Panc1 (cell line): ENCODE data around the gene BOLA1. TPM values are rescaled to one million over a fixed set of nuclear protein-coding genes. Genes with fewer than 3 reads are reported as not detected.

Experiments used
- ATAC-seq: fragments of 200-7000 bp; cut with Tn5 transposase; 2 replicates; pipeline ENCODE4 v1.9.1; 2020; ENCODE audit warnings: mild to moderate bottlenecking, moderate library complexity
- BruUV-seq: library from RNA; stranded (reverse); fragments of 400-500 nt; replicated peaks from 2 replicates; lab custom pipeline; 2021; lab: Mats Ljungman, UMichigan
- CTCF ChIA-PET: fragments of 300-600 bp; sonication (Branson Sonifier 250); formaldehyde crosslinking; loops from one replicate; lab custom pipeline; 2022; ENCODE audit warnings: antibody characterized with exemption; lab: Charles Lee
- POLR2A ChIA-PET: fragments of 300-600 bp; sonication (Branson Sonifier 250); formaldehyde crosslinking; loops from one replicate; lab custom pipeline; 2022; ENCODE audit warnings: antibody characterized with exemption; lab: Charles Lee
- DNase-seq: peaks from one replicate; pipeline ENCODE4 v3.0.0-alpha.2; 2010; ENCODE audit warnings: low read depth, low spot score
- H3K27ac ChIP-seq: 2 replicates; pipeline ENCODE4 v1.5.1; 2011; ENCODE audit warnings: mild to moderate bottlenecking, low read length, inconsistent platforms
- H3K27me3 ChIP-seq: fragments of 200-500 bp; sonication (Bioruptor generic); 2 replicates; pipeline ENCODE4 v1.6.0; 2014; ENCODE audit warnings: low read length, inconsistent platforms; ENCODE audit not compliant: control insufficient read depth, insufficient read depth
- H3K36me3 ChIP-seq: fragments of 200-500 bp; sonication (Bioruptor generic); 2 replicates; pipeline ENCODE4 v1.5.1; 2014; ENCODE audit warnings: inconsistent platforms, mild to moderate bottlenecking, low read length, moderate library complexity; ENCODE audit not compliant: control insufficient read depth, insufficient read depth
- H3K4me1 ChIP-seq: 2 replicates; pipeline ENCODE4 v1.5.1; 2011; ENCODE audit warnings: inconsistent platforms, mild to moderate bottlenecking, low read length, moderate library complexity; ENCODE audit not compliant: control insufficient read depth, insufficient read depth
- H3K4me3 ChIP-seq, 2 experiments: 2 replicates each; pipeline ENCODE4 v1.5.1; 2011 to 2012; ENCODE audit warnings: low read depth in 2 of 2, low read length in 2 of 2, mild to moderate bottlenecking in 2 of 2, inconsistent platforms in 1 of 2, moderate library complexity in 1 of 2
- H3K9me3 ChIP-seq: fragments of 200-500 bp; sonication (Bioruptor generic); 2 replicates; pipeline ENCODE4 v1.5.1; 2014; ENCODE audit warnings: low read depth, mild to moderate bottlenecking, inconsistent platforms, low read length, moderate library complexity; ENCODE audit not compliant: control insufficient read depth, insufficient read depth
- CTCF ChIP-seq: fragments of 450-650 bp; IDR thresholded peaks from 2 replicates; pipeline ENCODE4 v1.5.1; 2017; ENCODE audit warnings: mild to moderate bottlenecking
- POLR2AphosphoS5 ChIP-seq: IDR thresholded peaks from 2 replicates; pipeline ENCODE4 v1.6.1; 2012; ENCODE audit warnings: mild to moderate bottlenecking, low read depth, low read length, moderate library complexity
- REST ChIP-seq, 2 experiments: IDR thresholded peaks; 2 replicates each; pipeline ENCODE4 v1.6.1; 2011 to 2012; ENCODE audit warnings: low read depth in 2 of 2, control low read depth in 1 of 2, low read length in 1 of 2, mild to moderate bottlenecking in 1 of 2, moderate library complexity in 1 of 2; ENCODE audit not compliant: insufficient read depth in 1 of 2
- SIN3A ChIP-seq: IDR thresholded peaks from 2 replicates; pipeline ENCODE4 v1.6.1; 2012; ENCODE audit warnings: low read depth, mild to moderate bottlenecking, low read length, moderate library complexity, borderline replicate concordance; ENCODE audit not compliant: insufficient read depth
- TCF7L2 ChIP-seq: IDR thresholded peaks from 2 replicates; pipeline ENCODE4 v1.6.1; 2011; ENCODE audit warnings: mild to moderate bottlenecking, low read depth, low read length, inconsistent platforms
- in situ Hi-C: cut with HindIII; loops from 2 replicates; pipeline ENCODE4 v1.10.0; 2016; ENCODE audit warnings: low sequenced_read_pairs, low pct_unique_long_range_greater_than_20kb
- intact Hi-C: fragments of 100-400 bp; cut with micrococcal nuclease; formaldehyde crosslinking; loops from one replicate; pipeline ENCODE4 v1.10.0; 2022; ENCODE audit not compliant: unreplicated experiment
- total RNA-seq: library from RNA; stranded (reverse); gene quantifications from one replicate; pipeline ENCODE4 v1.2.1, GENCODE V29; 2021; ENCODE audit not compliant: unreplicated experiment

The BOLA1 gene
- total RNA-seq, 1 experiment from 2014 or later = 14.6 TPM

GRCh38 chr1:149933208-149933607 lies 33.8 kb downstream of the BOLA1 start:
- ChIA-PET POLR2A (no interaction called here), CTCF (no interaction called here)
- in situ Hi-C loops = no loop called here
- TF ChIP-seq CTCF (no peak), POLR2AphosphoS5 (no peak), SIN3A (no peak), REST (IDR thresholded peaks at IDR 0.05; ENCODE audit: insufficient read depth in 1 of 2, low read depth in 2 of 2, low read length in 1 of 2) (no peak), TCF7L2 (no peak)
- DNase-seq (no peak), ATAC-seq (no peak)
- no peaks in the 10 kb centered on the region for H3K9me3 ChIP-seq
- no TSS peak for BruUV-seq
- no peak overlapping the region for H3K4me3 ChIP-seq
- intact Hi-C loops = no loop called here
- H3K36me3 ChIP-seq = no peaks in the 10 kb centered on the region; the same call in 1 of the 2 replicates
- H3K27ac ChIP-seq = no peak overlapping the region
- peaks cover 24% of the 10 kb centered on the region for H3K4me1 ChIP-seq
- no peaks in the 10 kb centered on the region for H3K27me3 ChIP-seq

GRCh38 chr1:149934356-149934755 lies 35.0 kb downstream of the BOLA1 start:
- TF ChIP-seq POLR2AphosphoS5 (no peak), TCF7L2 (no peak), CTCF (no peak), REST (IDR thresholded peaks at IDR 0.05; ENCODE audit: insufficient read depth in 1 of 2, low read depth in 2 of 2, low read length in 1 of 2) (no peak), SIN3A (no peak)
- no peaks in the 10 kb centered on the region for H3K36me3 ChIP-seq
- no peaks in the 10 kb centered on the region for H3K27me3 ChIP-seq
- intact Hi-C loops = no loop called here
- peaks cover 29% of the 10 kb centered on the region for H3K4me1 ChIP-seq
- CTCF ChIA-PET = no interaction called here
- H3K9me3 ChIP-seq = no peaks in the 10 kb centered on the region
- no TSS peak for BruUV-seq
- in situ Hi-C loops = no loop called here
- POLR2A ChIA-PET = no interaction called here
- ATAC-seq (no peak), DNase-seq (no peak)
- no peak overlapping the region for H3K4me3 ChIP-seq
- H3K27ac ChIP-seq = no peak overlapping the region; the same call in 1 of the 2 replicates
